Measurements from ENCODE around the gene SERTAD2. TPM values are rescaled to one million over a fixed set of nuclear protein-coding genes. Genes with fewer than 3 reads are reported as not detected.

SERTAD2 gene
- total RNA-seq, 1 experiment from 2014 or later, result 3.5 TPM

Other genes starting within 250 kb of the SERTAD2 start
- 11.1 and 12.0 TPM in 2 replicates for gene LGALSL, start 199.8 kb downstream of the SERTAD2 start, total RNA-seq (2014; rRNA removed; shearing (Covaris generic); ENCODE audit: low replicate concordance)
- 20.1 and 23.9 TPM in 2 replicates for gene AFTPH, start 129.6 kb downstream of the SERTAD2 start, total RNA-seq (2014; rRNA removed; shearing (Covaris generic); ENCODE audit: low replicate concordance)